DND-41 (cell line): ENCODE data around the gene ATPAF2.

ENCODE experiments used
- CTCF ChIP-seq: IDR thresholded peaks from 2 replicates; pipeline ENCODE4 v1.5.1; 2012; ENCODE audit warnings: borderline replicate concordance, low read length, moderate library complexity, mild to moderate bottlenecking; ENCODE audit not compliant: poor library complexity, severe bottlenecking; ENCODE audit errors: extremely low read depth
- EZH2 ChIP-seq: IDR thresholded peaks from 3 replicates; pipeline ENCODE4 v1.6.1; 2012; ENCODE audit warnings: borderline replicate concordance, low read depth, mild to moderate bottlenecking, moderate library complexity, low read length, inconsistent platforms; ENCODE audit not compliant: severe bottlenecking

DNA sequence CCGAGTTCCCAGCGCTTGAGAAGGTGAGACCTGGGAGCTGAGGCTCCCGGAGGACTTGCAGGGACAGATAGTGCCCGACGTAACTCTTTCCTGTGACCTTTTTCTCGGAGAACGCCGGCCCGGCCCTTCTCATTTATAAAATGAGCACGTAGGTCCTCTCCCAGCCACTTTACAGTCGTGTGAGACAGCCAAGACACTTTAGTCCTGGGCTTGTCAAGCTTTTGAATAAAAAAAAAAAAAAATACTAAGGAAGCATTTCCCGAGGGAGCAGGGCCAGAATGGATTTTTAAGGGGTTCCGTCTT lies 66.1 kb downstream of the ATPAF2 start:
- TF ChIP-seq CTCF (no peak), EZH2 (no peak)
